Calu3 (cell line): ENCODE data around the gene KLHL34. TPM values are rescaled to one million over a fixed set of nuclear protein-coding genes. Genes with fewer than 3 reads are reported as not detected.

Experiments used
- BruUV-seq: library from RNA; stranded (reverse); fragments of 400-500 nt; replicated peaks from 2 replicates; lab custom pipeline; 2021; lab: Mats Ljungman, UMichigan
- CTCF ChIA-PET: fragments of 300-600 bp; sonication (Branson Sonifier 250); formaldehyde crosslinking; loops from one replicate; lab custom pipeline; 2022; ENCODE audit warnings: antibody characterized with exemption; lab: Charles Lee
- DNase-seq: peaks from one replicate; pipeline ENCODE4 v3.0.0; 2022
- H3K27ac Mint-ChIP-seq: one replicate; pipeline ENCODE4 v1.8.0; 2022; ENCODE audit warnings: mixed read lengths; ENCODE audit not compliant: unreplicated experiment
- H3K27me3 Mint-ChIP-seq: one replicate; pipeline ENCODE4 v1.8.0; 2022; ENCODE audit warnings: mixed read lengths; ENCODE audit not compliant: unreplicated experiment
- H3K36me3 Mint-ChIP-seq: one replicate; pipeline ENCODE4 v1.8.0; 2022; ENCODE audit warnings: mild to moderate bottlenecking, moderate library complexity, mixed read lengths; ENCODE audit not compliant: insufficient read depth, unreplicated experiment
- H3K4me1 Mint-ChIP-seq: one replicate; pipeline ENCODE4 v1.8.0; 2022; ENCODE audit warnings: mild to moderate bottlenecking, low read depth, mixed read lengths; ENCODE audit not compliant: unreplicated experiment
- H3K4me3 Mint-ChIP-seq: one replicate; pipeline ENCODE4 v1.8.0; 2022; ENCODE audit warnings: mild to moderate bottlenecking, low read depth, moderate library complexity, mixed read lengths; ENCODE audit not compliant: unreplicated experiment
- H3K9me3 Mint-ChIP-seq: one replicate; pipeline ENCODE4 v1.8.0; 2022; ENCODE audit warnings: low read depth, mixed read lengths; ENCODE audit not compliant: unreplicated experiment
- CTCF ChIP-seq: fragments of 200-600 bp; IDR thresholded peaks from one replicate; pipeline ENCODE4 v1.8.0; 2022; ENCODE audit warnings: antibody characterized with exemption; ENCODE audit not compliant: unreplicated experiment
- intact Hi-C: fragments of 100-400 bp; cut with micrococcal nuclease; formaldehyde crosslinking; loops from one replicate; pipeline ENCODE4 v1.10.0; 2022; ENCODE audit not compliant: unreplicated experiment
- total RNA-seq: library from RNA; stranded (reverse); gene quantifications from 2 replicates; pipeline ENCODE4 v1.2.3, GENCODE V29; 2022

Gene KLHL34
- total RNA-seq, 1 experiment from 2014 or later = 0.12 TPM

GRCh38 chrX:21616386-21616785, 41.7 kb downstream of the KLHL34 start:
- DNase-seq = no peak
- no peak overlapping the region for H3K4me3 Mint-ChIP-seq
- intact Hi-C loops = no loop called here
- no peaks in the 10 kb centered on the region for H3K4me1 Mint-ChIP-seq
- CTCF ChIA-PET = interaction anchor here (0.6 kb wide), 1 partner anchor 52 kb away, joined by 6 read pairs; no protein-coding TSS in a partner anchor
- no peaks in the 10 kb centered on the region for H3K36me3 Mint-ChIP-seq
- H3K9me3 Mint-ChIP-seq = no peaks in the 10 kb centered on the region
- no TSS peak for BruUV-seq
- H3K27me3 Mint-ChIP-seq = no peaks in the 10 kb centered on the region
- no peak for TF ChIP-seq CTCF
- no peak overlapping the region for H3K27ac Mint-ChIP-seq

GRCh38 chrX:21612154-21612553, 46.0 kb downstream of the KLHL34 start:
- no peak overlapping the region for H3K27ac Mint-ChIP-seq
- CTCF ChIA-PET = no interaction called here
- BruUV-seq = no TSS peak

DNA sequence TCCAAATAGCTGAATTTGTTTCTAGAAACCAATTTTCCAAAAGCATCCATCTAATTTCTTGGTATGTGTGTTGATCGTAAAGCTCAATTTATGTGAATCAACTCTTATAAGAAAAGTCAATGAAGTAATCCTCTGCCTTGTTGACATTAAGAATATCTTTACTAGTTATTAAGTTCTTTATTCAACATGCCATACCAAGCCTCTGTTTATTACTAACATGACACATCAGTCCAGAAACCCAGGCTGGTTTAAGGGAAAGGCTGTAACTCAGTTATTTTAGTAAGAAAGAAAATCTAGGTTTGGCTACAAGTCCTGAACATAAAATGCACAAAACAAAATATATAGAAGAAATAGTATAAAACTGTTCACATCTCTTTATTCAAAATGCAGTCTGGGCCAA, 48.0 kb downstream of the KLHL34 start:
- no TSS peak for BruUV-seq
- intact Hi-C loops = no loop called here
- H3K4me1 Mint-ChIP-seq = no peaks in the 10 kb centered on the region
- H3K4me3 Mint-ChIP-seq = no peak overlapping the region
- no peak for DNase-seq
- no peaks in the 10 kb centered on the region for H3K9me3 Mint-ChIP-seq
- no peak overlapping the region for H3K27ac Mint-ChIP-seq
- no peaks in the 10 kb centered on the region for H3K27me3 Mint-ChIP-seq
- no peak for TF ChIP-seq CTCF
- CTCF ChIA-PET = no interaction called here
- H3K36me3 Mint-ChIP-seq = no peaks in the 10 kb centered on the region

More at GRCh38 chrX:21612154-21612553, 46.0 kb downstream of the KLHL34 start:
- H3K27me3 Mint-ChIP-seq = no peaks in the 10 kb centered on the region
- H3K9me3 Mint-ChIP-seq = no peaks in the 10 kb centered on the region
- H3K4me3 Mint-ChIP-seq = no peak overlapping the region
- no peaks in the 10 kb centered on the region for H3K36me3 Mint-ChIP-seq
- TF ChIP-seq CTCF = no peak
- H3K4me1 Mint-ChIP-seq = no peaks in the 10 kb centered on the region
- intact Hi-C loops = no loop called here
- DNase-seq = no peak

GRCh38 chrX:21606002-21606401, 52.1 kb downstream of the KLHL34 start:
- Mint-ChIP-seq H3K4me1 (no peaks in the 10 kb centered on the region), H3K4me3 (no peak overlapping the region), H3K36me3 (no peaks in the 10 kb centered on the region), H3K9me3 (no peaks in the 10 kb centered on the region), H3K27me3 (no peaks in the 10 kb centered on the region), H3K27ac (no peak overlapping the region)
- no TSS peak for BruUV-seq
- intact Hi-C loops = no loop called here
- no peak for TF ChIP-seq CTCF
- CTCF ChIA-PET = no interaction called here
- no peak for DNase-seq

Other genes with a start within 250 kb of the KLHL34 start
- not detected in 2 replicates for gene SMPX, start 99.8 kb upstream of the KLHL34 start, total RNA-seq
- gene MBTPS2, start 181.3 kb upstream of the KLHL34 start, total RNA-seq = 27.6 and 29.7 TPM in 2 replicates
- 4.6 and 4.7 TPM in 2 replicates for gene YY2, start 197.7 kb upstream of the KLHL34 start, total RNA-seq